ENCODE results near the gene MT1M. TPM values are rescaled to one million over a fixed set of nuclear protein-coding genes. Genes with fewer than 3 reads are reported as not detected.

The MT1M gene
- total and polyA plus RNA-seq, 4 experiments from 2014 or later = not detected

DNA sequence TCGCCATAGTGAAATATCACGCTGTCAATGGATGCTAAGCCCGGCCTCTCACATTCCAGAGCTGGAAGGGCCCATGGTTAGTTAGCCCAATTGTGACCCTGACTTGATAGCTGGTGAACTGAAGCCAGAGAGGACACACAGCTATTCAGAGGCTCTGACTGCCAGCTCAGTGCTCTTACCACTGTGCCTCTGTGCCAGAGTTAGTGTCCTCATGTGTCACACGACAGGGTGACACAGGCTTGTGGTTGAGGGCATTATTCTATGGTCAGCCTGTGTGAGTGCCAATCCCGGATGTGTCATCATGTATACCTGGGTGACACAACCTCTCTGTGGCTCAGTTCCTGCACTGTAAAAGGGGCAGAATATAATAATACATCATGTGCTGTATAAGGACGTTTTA lies 47.4 kb downstream of the MT1M start:
- ChIA-PET POLR2A (ENCODE audit: partially characterized antibody) (interaction anchor here (1.3 kb wide), 1 partner anchor 10 kb away, joined by 3 read pairs; the partner anchor contains the start of gene MT1H), CTCF (ENCODE audit: partially characterized antibody) (interaction anchor here (0.9 to 2.6 kb wide), 2 partner anchors 70 to 103 kb away, joined by 3 to 6 read pairs; no protein-coding TSS in a partner anchor)
- Mint-ChIP-seq H3K36me3 (peaks cover 4 to 6% of the 10 kb centered on the region in 2 donors), H3K27me3 (peaks cover 0 to 4% of the 10 kb centered on the region in 2 donors), H3K27ac (peak overlapping the region in 2 of 7 donors; percentile 36 to 97), H3K4me1 (peaks cover 17 to 41% (median 26%) of the 10 kb centered on the region in 4 donors), H3K9me3 (no peaks in the 10 kb centered on the region), H3K4me3 (no peak overlapping the region)
- Histone ChIP-seq H3K27ac (ENCODE audit: low read depth, low read length) (no peak overlapping the region), H3K4me3 (ENCODE audit: low read length in 2 of 2) (no peak overlapping the region), H3K36me3 (ENCODE audit: insufficient read depth, low read length) (no peaks in the 10 kb centered on the region), H3K9me3 (ENCODE audit: control insufficient read depth in 1 of 2, low read length in 2 of 2) (no peaks in the 10 kb centered on the region), H3K4me1 (ENCODE audit: insufficient read depth, low read length) (peaks cover 32% of the 10 kb centered on the region), H3K27me3 (ENCODE audit: insufficient read depth, low read length) (no peaks in the 10 kb centered on the region)
- no peak for DNase-seq
- intact Hi-C loops (cut with micrococcal nuclease) = loop anchor here (5.0 kb wide), 1 partner anchor 228 kb away; the partner anchor contains the start of genes NUDT21 and OGFOD1

DNA sequence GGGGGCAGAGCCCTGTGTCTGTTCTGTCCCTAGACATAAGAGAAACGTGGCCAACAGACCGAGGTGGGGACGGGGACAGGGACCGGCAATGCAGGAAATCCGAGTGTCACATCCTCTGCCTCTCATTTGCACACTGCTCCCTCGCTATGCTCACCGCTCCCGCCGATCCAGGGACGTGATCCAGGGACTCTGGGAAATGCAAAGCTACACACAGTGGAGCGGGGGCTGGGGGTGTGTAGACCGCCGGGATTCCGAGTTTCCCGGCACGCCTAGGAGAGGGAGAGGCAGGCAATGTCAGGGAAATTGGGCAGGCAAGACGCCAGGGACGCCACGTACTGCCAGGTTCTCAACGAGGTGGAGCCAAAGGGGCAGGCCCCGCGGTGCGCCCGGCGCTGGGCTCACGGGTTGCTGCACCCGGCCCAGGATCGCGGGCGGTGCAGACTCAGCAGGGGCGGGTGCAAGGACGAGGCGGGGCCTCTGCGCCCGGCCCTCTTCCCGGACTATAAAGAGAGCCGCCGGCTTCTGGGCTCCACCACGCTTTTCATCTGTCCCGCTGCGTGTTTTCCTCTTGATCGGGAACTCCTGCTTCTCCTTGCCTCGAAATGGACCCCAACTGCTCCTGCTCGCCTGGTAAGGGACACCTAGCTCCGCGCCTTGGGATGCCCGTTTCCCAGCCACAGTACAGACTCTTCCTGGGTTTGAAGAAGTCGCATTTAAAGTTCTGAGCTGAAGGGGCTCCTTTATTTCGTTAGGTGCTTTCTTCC lies 49.7 kb downstream of the MT1M start, which contains the start of gene MT1X:
TSS of gene MT1X (plus strand) at position 532 of the 764 bp plus-strand sequence. CDS start at position 603, 71 bp downstream.
- intact Hi-C loops (cut with micrococcal nuclease) = loop anchor here (1.0 to 5.0 kb wide), 6 partner anchors 19 to 230 kb away; partner anchors contain the start of genes MT2A, NUDT21, NUP93 and OGFOD1
- peak within 1 kb of the TSS; percentile 74 for H3K27ac ChIP-seq (ENCODE audit: low read depth, low read length)
- Mint-ChIP-seq H3K27ac (peak within 1 kb of the TSS; percentile 96 to 99 (median 97)), H3K4me1 (peaks cover 13 to 31% (median 18%) of the 10 kb centered on the region in 4 donors), H3K4me3 (peak within 1 kb of the TSS; percentile 94 to 99 (median 96)), H3K36me3 (peaks cover 8 to 14% of the 10 kb centered on the region in 2 donors), H3K27me3 (no peaks in the 10 kb centered on the region), H3K9me3 (peaks cover 0 to 4% (median 1%) of the 10 kb centered on the region in 8 donors)
- H3K27me3 ChIP-seq (ENCODE audit: insufficient read depth, low read length) = no peaks in the 10 kb centered on the region
- ChIA-PET POLR2A (ENCODE audit: partially characterized antibody) (interaction anchor here (1.0 to 2.9 kb wide), 14 partner anchors 8 to 231 kb away, joined by 3 to 30 read pairs (median 6); partner anchors contain the start of genes MT1F, MT1H, MT2A and NUDT21), CTCF (ENCODE audit: partially characterized antibody) (interaction anchor here (1.1 to 3.3 kb wide), 7 partner anchors 9 to 105 kb away, joined by 3 to 12 read pairs (median 6); no protein-coding TSS in a partner anchor)
- DNase-seq = peak; percentile 83 to 93 (median 92)
- peaks cover 22% of the 10 kb centered on the region for H3K4me1 ChIP-seq (ENCODE audit: insufficient read depth, low read length)
- H3K36me3 ChIP-seq (ENCODE audit: insufficient read depth, low read length) = no peaks in the 10 kb centered on the region
- H3K9me3 ChIP-seq (ENCODE audit: control insufficient read depth in 1 of 2, low read length in 2 of 2) = no peaks in the 10 kb centered on the region
- peak within 1 kb of the TSS; percentile 64 to 79 for H3K4me3 ChIP-seq (ENCODE audit: low read length in 2 of 2)

- intact Hi-C loops (cut with micrococcal nuclease) = loop anchor here (1.0 to 5.0 kb wide), 6 partner anchors 19 to 231 kb away; partner anchors contain the start of genes MT2A, NUDT21, NUP93 and OGFOD1
- H3K9me3 Mint-ChIP-seq = peaks cover 0 to 4% (median 1%) of the 10 kb centered on the region in 8 donors
- no peaks in the 10 kb centered on the region for H3K27me3 Mint-ChIP-seq
- Histone ChIP-seq H3K4me3 (ENCODE audit: low read length in 2 of 2) (peak overlapping the region; percentile 64 to 79), H3K9me3 (ENCODE audit: control insufficient read depth in 1 of 2, low read length in 2 of 2) (no peaks in the 10 kb centered on the region), H3K4me1 (ENCODE audit: insufficient read depth, low read length) (peaks cover 22% of the 10 kb centered on the region), H3K27me3 (ENCODE audit: insufficient read depth, low read length) (no peaks in the 10 kb centered on the region), H3K27ac (ENCODE audit: low read depth, low read length) (peak overlapping the region; percentile 74), H3K36me3 (ENCODE audit: insufficient read depth, low read length) (no peaks in the 10 kb centered on the region)
- ChIA-PET CTCF (ENCODE audit: partially characterized antibody) (interaction anchor here (1.1 to 3.3 kb wide), 6 partner anchors 9 to 106 kb away, joined by 3 to 12 read pairs (median 6); no protein-coding TSS in a partner anchor), POLR2A (ENCODE audit: partially characterized antibody) (interaction anchor here (0.6 to 2.9 kb wide), 13 partner anchors 9 to 498 kb away, joined by 3 to 30 read pairs (median 6); partner anchors contain the start of genes MT1F, MT1H and MT2A)
- peak overlapping the region; percentile 94 to 99 (median 96) for H3K4me3 Mint-ChIP-seq
- peak in 1 of 5 donors; percentile 10 for DNase-seq
- peak overlapping the region; percentile 94 to 99 (median 97) for H3K27ac Mint-ChIP-seq
- peaks cover 8 to 14% of the 10 kb centered on the region in 2 donors for H3K36me3 Mint-ChIP-seq
- H3K4me1 Mint-ChIP-seq = peaks cover 13 to 31% (median 18%) of the 10 kb centered on the region in 4 donors
Measured at GRCh38 chr16:56682703-56683397, 50.4 kb downstream of the MT1M start.

Other genes starting within 250 kb of the MT1M start
- 10 to 100 TPM; 59.8 to 67.6 TPM for gene AMFR, start 207.1 kb upstream of the MT1M start, total RNA-seq
- 10 to 100 TPM; 45.7 to 61.0 TPM for gene AMFR, start 207.1 kb upstream of the MT1M start, polyA plus RNA-seq
- gene NUDT21, start 181.3 kb upstream of the MT1M start, total RNA-seq = 100 to 1,000 TPM; 109 to 110 TPM
- gene NUDT21, start 181.3 kb upstream of the MT1M start, polyA plus RNA-seq = 10 to 100 TPM; 78.3 to 98.4 TPM
- 10 to 100 TPM; 42.7 to 47.2 TPM for gene OGFOD1, start 181.1 kb upstream of the MT1M start, total RNA-seq
- gene OGFOD1, start 181.1 kb upstream of the MT1M start, polyA plus RNA-seq = 100 to 1,000 TPM; 115 to 151 TPM
- 10 to 100 TPM; 95.8 to 96.0 TPM for gene BBS2, start 112.6 kb upstream of the MT1M start, total RNA-seq
- gene BBS2, start 112.6 kb upstream of the MT1M start, polyA plus RNA-seq = 10 to 100 TPM; 36.6 to 39.2 TPM
- not detected for gene MT4, start 67.6 kb upstream of the MT1M start, total RNA-seq
- not detected for gene MT4, start 67.6 kb upstream of the MT1M start, polyA plus RNA-seq
- not detected for gene MT3, start 43.1 kb upstream of the MT1M start, total RNA-seq
- gene MT3, start 43.1 kb upstream of the MT1M start, polyA plus RNA-seq = 1 to 10 TPM in 1 of 2 donors, not detected in 1; 1.1 TPM
- 10 to 100 TPM; 15.8 to 17.7 TPM for gene MT2A, start 24.1 kb upstream of the MT1M start, total RNA-seq
- 100 to 1,000 TPM in 1 of 2 donors, 10 to 100 TPM in 1; 87.5 to 226 TPM for gene MT2A, start 24.1 kb upstream of the MT1M start, polyA plus RNA-seq
- not detected for gene MT1E, start 6.9 kb upstream of the MT1M start, total RNA-seq
- gene MT1E, start 6.9 kb upstream of the MT1M start, polyA plus RNA-seq = 10 to 100 TPM in 1 of 2 donors, 1 to 10 TPM in 1; 6.8 to 16.0 TPM
- not detected for gene MT1A, start 6.0 kb downstream of the MT1M start, total RNA-seq
- gene MT1A, start 6.0 kb downstream of the MT1M start, polyA plus RNA-seq = not detected
- gene MT1B, start 19.2 kb downstream of the MT1M start, total RNA-seq = not detected
- gene MT1B, start 19.2 kb downstream of the MT1M start, polyA plus RNA-seq = not detected
- 10 to 100 TPM in 1 of 2 experiments, 1 to 10 TPM in 1; 8.3 to 12.9 TPM for gene MT1F, start 25.3 kb downstream of the MT1M start, total RNA-seq
- gene MT1F, start 25.3 kb downstream of the MT1M start, polyA plus RNA-seq = 10 to 100 TPM; 12.0 to 28.9 TPM
- gene MT1G, start 35.4 kb downstream of the MT1M start, total RNA-seq = not detected
- 1 to 10 TPM in 1 of 2 donors, not detected in 1; 1.3 TPM for gene MT1G, start 35.4 kb downstream of the MT1M start, polyA plus RNA-seq
- gene MT1H, start 37.2 kb downstream of the MT1M start, total RNA-seq = under 1 TPM in 1 of 2 experiments, not detected in 1; 0.78 TPM
- not detected for gene MT1H, start 37.2 kb downstream of the MT1M start, polyA plus RNA-seq
- 10 to 100 TPM; 21.0 to 23.7 TPM for gene MT1X, start 49.8 kb downstream of the MT1M start, total RNA-seq
- gene MT1X, start 49.8 kb downstream of the MT1M start, polyA plus RNA-seq = 100 to 1,000 TPM in 1 of 2 donors, 10 to 100 TPM in 1; 76.0 to 146 TPM
- gene NUP93, start 97.5 kb downstream of the MT1M start, total RNA-seq = 10 to 100 TPM; 48.0 to 56.5 TPM
- 10 to 100 TPM; 63.1 to 73.2 TPM for gene NUP93, start 97.5 kb downstream of the MT1M start, polyA plus RNA-seq
- not detected for gene SLC12A3, start 232.5 kb downstream of the MT1M start, total RNA-seq
- gene SLC12A3, start 232.5 kb downstream of the MT1M start, polyA plus RNA-seq = not detected

Data from CD4-positive, alpha-beta memory T cell (primary cell).